Loucy (cell line): ENCODE results near the gene MAN1C1.

Source experiments
- CTCF ChIP-seq: fragments of 200-600 bp; sonication (generic); conservative IDR thresholded peaks from 2 replicates; pipeline ENCODE4 v1.5.1; 2014; ENCODE audit warnings: mild to moderate bottlenecking, antibody characterized with exemption, low read length
- EZH2phosphoT487 ChIP-seq: fragments of 200-600 bp; IDR thresholded peaks from 2 replicates; pipeline ENCODE4 v1.6.1; 2018; ENCODE audit warnings: antibody characterized with exemption, mild to moderate bottlenecking, moderate library complexity, borderline replicate concordance

GRCh38 chr1:25780318-25781129 is 163.9 kb downstream of the MAN1C1 start:
- TF ChIP-seq CTCF (no peak), EZH2phosphoT487 (no peak)
